Stimulated activated CD4-positive, alpha-beta T cell treated with anti-CD3 and anti-CD28 coated beads, Interleukin-12 subunit alpha, Interleukin-12 subunit beta, amount 100 ng/mL, for 4 hours (primary cell): ENCODE data around the gene TGFBRAP1.

Experiments
- DNase-seq: peaks from one replicate; pipeline ENCODE4 v3.0.0-alpha.2; 2020

TGFBRAP1 gene

GRCh38 chr2:105236060-105236424 lies 93.5 kb downstream of the TGFBRAP1 start:
- DNase-seq = no peak

- peak; percentile 67 for DNase-seq
Measured at GRCh38 chr2:105235388-105236059, 94.0 kb downstream of the TGFBRAP1 start.

GRCh38 chr2:105231232-105231619 lies 98.3 kb downstream of the TGFBRAP1 start:
- DNase-seq = no peak

GRCh38 chr2:105224444-105224843 lies 105.1 kb downstream of the TGFBRAP1 start:
- no peak for DNase-seq

GRCh38 chr2:105220604-105221003 lies 108.9 kb downstream of the TGFBRAP1 start:
- DNase-seq = no peak

- no peak for DNase-seq
Measured at GRCh38 chr2:105215586-105216192, 113.8 kb downstream of the TGFBRAP1 start.
